Measurements from ENCODE around the gene DNAJA3.

The DNAJA3 gene

DNA sequence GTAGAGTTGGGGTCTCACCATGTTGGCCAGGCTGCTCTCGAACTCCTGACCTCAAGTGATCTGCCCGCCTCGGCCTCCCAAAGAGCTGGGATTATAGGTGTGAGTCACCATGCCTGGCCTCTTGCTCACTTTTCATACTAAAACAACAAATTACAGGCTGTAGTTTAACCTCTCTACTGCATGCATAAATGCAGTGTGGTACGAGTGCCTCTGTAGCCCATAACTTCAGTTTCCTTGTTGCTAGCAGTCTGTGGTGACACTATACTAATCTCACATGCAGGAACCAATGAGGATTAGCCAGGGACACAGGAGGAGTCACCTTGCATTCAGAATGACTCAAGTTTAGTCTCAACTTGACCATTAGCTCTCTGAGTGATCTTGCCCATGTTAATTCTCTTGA is 70.6 kb downstream of the DNAJA3 start:
- TF ChIP-seq ZNF274 (IDR thresholded peaks at IDR 0.05; ENCODE audit: low read depth, low read length) (no peak), YY1 (IDR thresholded peaks at IDR 0.05; ENCODE audit: insufficient read depth, insufficient read length) (no peak), SUZ12 (IDR thresholded peaks at IDR 0.05; ENCODE audit: extremely low read depth, insufficient read depth, insufficient read length) (no peak)

DNA sequence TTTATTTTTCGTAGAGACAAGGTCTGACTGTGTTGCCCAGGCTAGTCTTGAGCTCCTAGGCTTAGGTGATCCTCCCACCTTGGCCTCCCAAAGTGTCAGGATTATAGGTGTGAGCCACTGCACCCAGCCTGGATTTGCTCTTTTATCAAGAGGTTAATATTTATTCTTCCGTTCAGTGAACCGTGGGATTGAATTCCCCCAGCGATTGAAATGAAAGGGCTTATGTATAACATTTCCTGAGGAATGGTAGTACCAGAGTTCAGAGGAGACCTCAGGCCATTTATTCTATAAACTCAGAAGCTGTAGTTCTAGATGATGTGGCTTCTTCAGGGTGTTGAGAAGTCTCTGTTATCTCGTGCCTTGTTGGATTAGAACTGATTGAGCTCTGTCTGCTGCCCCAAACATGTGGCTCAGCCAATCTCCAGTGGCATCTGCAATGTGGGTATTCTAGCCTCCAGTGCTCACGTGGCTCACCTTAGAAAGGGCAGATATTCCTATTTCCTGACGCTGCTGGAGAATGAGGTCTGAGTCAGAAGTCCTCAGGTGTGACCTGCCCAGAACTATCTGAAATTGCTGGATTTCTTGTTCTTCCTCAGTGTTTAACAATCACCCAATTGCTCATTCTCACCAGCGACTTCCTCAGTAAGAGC is 73.0 kb downstream of the DNAJA3 start:
- TF ChIP-seq SUZ12 (IDR thresholded peaks at IDR 0.05; ENCODE audit: extremely low read depth, insufficient read depth, insufficient read length) (no peak), YY1 (IDR thresholded peaks at IDR 0.05; ENCODE audit: insufficient read depth, insufficient read length) (no peak), ZNF274 (IDR thresholded peaks at IDR 0.05; ENCODE audit: low read depth, low read length) (no peak)
- Histone ChIP-seq H3K4me1 (ENCODE audit: insufficient read depth, insufficient read length) (peaks cover 10% of the 10 kb centered on the region), H3K27me3 (ENCODE audit: insufficient read depth, insufficient read length) (no peaks in the 10 kb centered on the region), H3K9me3 (ENCODE audit: insufficient read depth, low read length) (no peaks in the 10 kb centered on the region), H3K4me3 (ENCODE audit: insufficient read length, low read depth) (no peak overlapping the region), H3K9ac (ENCODE audit: insufficient read length, low read depth) (no peak overlapping the region), H3K36me3 (ENCODE audit: insufficient read depth, insufficient read length, low read length) (peaks cover 12% of the 10 kb centered on the region)
- DNase-seq (ENCODE audit: low read depth, low spot score), result no peak

More for the DNA sequence above, 70.6 kb downstream of the DNAJA3 start:
- Histone ChIP-seq H3K27me3 (ENCODE audit: insufficient read depth, insufficient read length) (no peaks in the 10 kb centered on the region), H3K36me3 (ENCODE audit: insufficient read depth, insufficient read length, low read length) (peaks cover 15% of the 10 kb centered on the region), H3K4me1 (ENCODE audit: insufficient read depth, insufficient read length) (peaks cover 10% of the 10 kb centered on the region), H3K9me3 (ENCODE audit: insufficient read depth, low read length) (no peaks in the 10 kb centered on the region), H3K9ac (ENCODE audit: insufficient read length, low read depth) (no peak overlapping the region), H3K4me3 (ENCODE audit: insufficient read length, low read depth) (no peak overlapping the region)
- no peak for DNase-seq (ENCODE audit: low read depth, low spot score)

DNA sequence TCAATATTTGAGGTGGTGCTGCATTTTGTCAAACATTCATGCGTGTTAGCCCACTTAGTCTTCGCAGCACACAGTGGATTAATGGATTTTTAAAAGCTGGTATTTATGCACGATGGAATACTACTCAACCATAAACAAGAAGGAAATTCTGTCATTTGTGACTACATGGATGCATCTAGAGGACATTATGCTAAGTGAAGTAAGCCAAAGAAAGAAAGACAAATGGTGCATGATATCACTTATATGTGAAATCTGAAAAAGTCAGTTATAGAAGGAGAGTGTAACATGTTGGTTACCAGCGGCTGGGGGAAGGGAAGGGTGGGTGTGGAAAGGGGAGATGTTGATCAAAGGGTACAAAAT is 73.5 kb downstream of the DNAJA3 start:
- peaks cover 12% of the 10 kb centered on the region for H3K36me3 ChIP-seq (ENCODE audit: insufficient read depth, insufficient read length, low read length)
- H3K9ac ChIP-seq (ENCODE audit: insufficient read length, low read depth), result no peak overlapping the region
- TF ChIP-seq YY1 (IDR thresholded peaks at IDR 0.05; ENCODE audit: insufficient read depth, insufficient read length), result no peak
- no peak for TF ChIP-seq ZNF274 (IDR thresholded peaks at IDR 0.05; ENCODE audit: low read depth, low read length)
- no peak for TF ChIP-seq SUZ12 (IDR thresholded peaks at IDR 0.05; ENCODE audit: extremely low read depth, insufficient read depth, insufficient read length)
- H3K9me3 ChIP-seq (ENCODE audit: insufficient read depth, low read length), result no peaks in the 10 kb centered on the region
- no peaks in the 10 kb centered on the region for H3K27me3 ChIP-seq (ENCODE audit: insufficient read depth, insufficient read length)
- H3K4me3 ChIP-seq (ENCODE audit: insufficient read length, low read depth), result no peak overlapping the region
- no peak for DNase-seq (ENCODE audit: low read depth, low spot score)
- peaks cover 14% of the 10 kb centered on the region for H3K4me1 ChIP-seq (ENCODE audit: insufficient read depth, insufficient read length)

DNA sequence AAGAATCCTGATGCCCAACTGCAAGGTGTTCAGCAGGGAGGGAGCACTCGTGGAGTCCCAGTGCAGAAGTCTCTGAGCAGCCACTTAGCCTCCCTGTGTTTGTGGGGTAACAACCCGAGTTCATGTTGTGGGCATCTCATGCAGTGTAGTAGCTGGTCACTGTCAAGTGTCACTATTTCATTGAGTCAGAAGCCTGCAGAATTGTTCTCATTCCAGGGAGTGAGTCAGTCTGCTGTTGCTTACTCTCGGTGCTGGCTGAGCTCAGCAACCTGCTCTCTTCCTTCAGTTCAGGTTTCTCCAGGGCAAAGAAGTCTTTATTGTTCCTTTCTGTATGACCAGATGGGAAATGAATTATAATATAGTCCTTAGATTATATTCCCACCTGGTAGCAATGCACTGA is 74.6 kb downstream of the DNAJA3 start:
- TF ChIP-seq YY1 (IDR thresholded peaks at IDR 0.05; ENCODE audit: insufficient read depth, insufficient read length) (no peak), SUZ12 (IDR thresholded peaks at IDR 0.05; ENCODE audit: extremely low read depth, insufficient read depth, insufficient read length) (no peak), ZNF274 (IDR thresholded peaks at IDR 0.05; ENCODE audit: low read depth, low read length) (no peak)
- no peak for DNase-seq (ENCODE audit: low read depth, low spot score)
- Histone ChIP-seq H3K9ac (ENCODE audit: insufficient read length, low read depth) (no peak overlapping the region), H3K27me3 (ENCODE audit: insufficient read depth, insufficient read length) (no peaks in the 10 kb centered on the region), H3K4me3 (ENCODE audit: insufficient read length, low read depth) (no peak overlapping the region), H3K9me3 (ENCODE audit: insufficient read depth, low read length) (no peaks in the 10 kb centered on the region), H3K4me1 (ENCODE audit: insufficient read depth, insufficient read length) (peaks cover 16% of the 10 kb centered on the region), H3K36me3 (ENCODE audit: insufficient read depth, insufficient read length, low read length) (peaks cover 13% of the 10 kb centered on the region)

DNA sequence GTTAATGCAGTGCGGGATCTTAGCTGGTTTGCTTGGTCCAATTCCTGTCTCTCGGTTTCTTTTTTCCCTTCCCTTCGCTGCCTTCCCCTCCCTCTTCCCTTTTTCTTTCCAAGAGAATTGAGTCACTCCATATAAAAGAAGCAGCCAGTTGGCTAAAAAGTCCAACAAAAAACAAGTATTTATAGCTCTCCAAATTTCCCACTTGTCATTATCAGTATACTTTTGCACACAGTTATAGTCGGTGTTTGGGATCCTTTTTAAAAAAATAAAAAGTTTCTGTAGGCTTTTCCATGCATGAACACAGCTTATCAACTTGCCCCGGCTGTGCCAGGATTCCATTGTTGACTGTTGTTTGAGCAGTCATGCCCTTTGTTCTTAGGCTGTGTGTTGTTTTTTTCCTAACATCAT is 75.4 kb downstream of the DNAJA3 start:
- H3K9me3 ChIP-seq (ENCODE audit: insufficient read depth, low read length), result no peaks in the 10 kb centered on the region
- no peak for TF ChIP-seq ZNF274 (IDR thresholded peaks at IDR 0.05; ENCODE audit: low read depth, low read length)
- TF ChIP-seq YY1 (IDR thresholded peaks at IDR 0.05; ENCODE audit: insufficient read depth, insufficient read length), result no peak
- TF ChIP-seq SUZ12 (IDR thresholded peaks at IDR 0.05; ENCODE audit: extremely low read depth, insufficient read depth, insufficient read length), result no peak
- H3K9ac ChIP-seq (ENCODE audit: insufficient read length, low read depth), result no peak overlapping the region
- H3K4me1 ChIP-seq (ENCODE audit: insufficient read depth, insufficient read length), result peaks cover 12% of the 10 kb centered on the region
- H3K4me3 ChIP-seq (ENCODE audit: insufficient read length, low read depth), result no peak overlapping the region
- no peak for DNase-seq (ENCODE audit: low read depth, low spot score)
- no peaks in the 10 kb centered on the region for H3K27me3 ChIP-seq (ENCODE audit: insufficient read depth, insufficient read length)
- peaks cover 21% of the 10 kb centered on the region for H3K36me3 ChIP-seq (ENCODE audit: insufficient read depth, insufficient read length, low read length)

DNA sequence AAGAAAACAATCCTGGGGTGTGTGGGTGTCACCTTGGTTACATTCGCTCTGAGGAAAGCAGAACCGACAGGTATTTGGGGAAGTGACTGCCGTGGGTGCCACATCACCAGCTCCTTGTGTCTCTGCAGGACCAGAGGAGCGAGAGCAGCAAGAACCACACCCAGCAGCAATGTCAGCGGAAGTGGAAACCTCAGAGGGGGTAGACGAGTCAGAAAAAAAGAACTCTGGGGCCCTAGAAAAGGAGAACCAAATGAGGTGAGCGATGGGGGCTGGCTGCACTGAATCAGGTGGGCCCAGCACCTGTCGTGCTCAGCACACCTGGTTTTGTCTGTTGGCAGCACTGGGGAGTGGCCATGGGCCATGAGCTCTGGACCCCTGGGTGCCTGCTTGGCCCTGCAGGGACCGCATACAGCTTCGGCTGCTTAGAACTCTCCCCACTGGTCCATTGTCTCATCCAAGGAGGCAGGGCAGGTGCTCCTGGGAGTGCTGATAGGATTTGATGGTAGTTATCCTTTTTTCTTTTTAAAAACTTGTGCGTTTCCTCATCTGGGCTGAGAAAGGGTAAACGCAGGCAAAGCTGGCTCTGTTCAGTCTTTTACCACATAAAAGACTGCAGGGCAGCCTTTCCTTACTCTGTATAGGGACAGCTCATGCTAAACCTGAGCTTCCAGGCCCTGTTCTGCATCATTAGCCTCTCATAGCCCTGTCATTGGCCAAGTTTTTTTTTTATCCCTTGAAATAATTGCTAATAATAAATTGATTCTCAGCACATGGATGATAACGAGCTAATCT is 79.9 kb downstream of the DNAJA3 start:
- TF ChIP-seq YY1 (IDR thresholded peaks at IDR 0.05; ENCODE audit: insufficient read depth, insufficient read length) (no peak), SUZ12 (IDR thresholded peaks at IDR 0.05; ENCODE audit: extremely low read depth, insufficient read depth, insufficient read length) (no peak), ZNF274 (IDR thresholded peaks at IDR 0.05; ENCODE audit: low read depth, low read length) (no peak)
- H3K36me3 ChIP-seq (ENCODE audit: insufficient read depth, insufficient read length, low read length), result peaks cover 54% of the 10 kb centered on the region
- H3K4me1 ChIP-seq (ENCODE audit: insufficient read depth, insufficient read length), result peaks cover 10% of the 10 kb centered on the region
- H3K4me3 ChIP-seq (ENCODE audit: insufficient read length, low read depth), result no peak overlapping the region
- DNase-seq (ENCODE audit: low read depth, low spot score), result no peak
- no peak overlapping the region for H3K9ac ChIP-seq (ENCODE audit: insufficient read length, low read depth)
- H3K9me3 ChIP-seq (ENCODE audit: insufficient read depth, low read length), result no peaks in the 10 kb centered on the region
- no peaks in the 10 kb centered on the region for H3K27me3 ChIP-seq (ENCODE audit: insufficient read depth, insufficient read length)

Data from NT2/D1 (cell line).